Medulla oblongata (tissue), 1 donor: ENCODE data around the gene CHST15.

Experiments used
- DNase-seq: peaks from one replicate; pipeline ENCODE4 v3.0.0-alpha.2; 2015; ENCODE audit errors: extremely low spot score

Gene CHST15

GRCh38 chr10:123965973-123966895, 127.2 kb downstream of the CHST15 start:
- DNase-seq: no peak

GRCh38 chr10:123964953-123965352, 128.4 kb downstream of the CHST15 start:
- no peak for DNase-seq

- DNase-seq: no peak
These were observed 130.5 kb downstream of the CHST15 start for GRCh38 chr10:123962756-123963530.

- peak; percentile 52 for DNase-seq
These were observed 135.2 kb downstream of the CHST15 start for GRCh38 chr10:123958241-123958640.
